Left ventricle myocardium superior (tissue), 1 donor: ENCODE measurements around the gene FAM117A. TPM values are rescaled to one million over a fixed set of nuclear protein-coding genes. Genes with fewer than 3 reads are reported as not detected.
A peak's percentile ranks its signal among the peaks of the same experiment; 100 is the strongest.

ENCODE experiments used
- ATAC-seq: fragments of 200-7000 bp; cut with Tn5 transposase; one replicate; pipeline ENCODE4 v1.9.1; 2020; ENCODE audit warnings: mild to moderate bottlenecking, moderate library complexity
- DNase-seq: peaks from one replicate; pipeline ENCODE4 v3.0.0-alpha.2; 2020
- intact Hi-C: fragments of 100-400 bp; cut with micrococcal nuclease; formaldehyde crosslinking; loops from one replicate; pipeline ENCODE4 v1.11.0; 2022
- long read RNA-seq: library from polyadenylated mRNA; unstranded; transcript quantifications from one replicate; pipeline ENCODE4 v2.0.0, GENCODE V29; 2021
- total RNA-seq: library from RNA; stranded (reverse); fragmentation: NEBNext Ultra II Directional; extraction: Animal tissue kit (Norgen Biotek cat#: 25700); gene quantifications from one replicate; pipeline ENCODE4 v1.2.1, GENCODE V29; 2021
- donor health status: DM: no; HTN: yes; CAD: no; lungs with severe emphysema.

FAM117A gene
- 11.2 TPM for total RNA-seq
- long read RNA-seq, partial matches to known transcripts: 2 of 6 reads
- long read RNA-seq, other reads (novel, unspliced or antisense): 0 of 6 reads

- ATAC-seq: peak; percentile 98
- peak; percentile 94 for DNase-seq
- intact Hi-C loops: no loop called here
These were observed at the start of gene FAM117A for GRCh38 chr17:49763735-49764558. TSS of gene FAM117A (minus strand) at chr17:49764131. CDS start at chr17:49764087, 44 bp downstream.

- ATAC-seq: no peak
- DNase-seq: no peak
- intact Hi-C loops: no loop called here
These were observed 45.1 kb upstream of the FAM117A start for GRCh38 chr17:49809056-49809455.

GRCh38 chr17:49798738-49799137 is 34.8 kb upstream of the FAM117A start:
- intact Hi-C loops: no loop called here
- no peak for DNase-seq
- no peak for ATAC-seq

GRCh38 chr17:49798182-49798581 is 34.3 kb upstream of the FAM117A start:
- intact Hi-C loops: no loop called here
- DNase-seq (no peak), ATAC-seq (peak; percentile 48)

GRCh38 chr17:49795372-49795771 is 31.4 kb upstream of the FAM117A start:
- DNase-seq (no peak), ATAC-seq (no peak)
- intact Hi-C loops: no loop called here

GRCh38 chr17:49793309-49793708 is 29.4 kb upstream of the FAM117A start:
- ATAC-seq (no peak), DNase-seq (no peak)
- intact Hi-C loops: no loop called here

GRCh38 chr17:49789243-49789578 is 25.3 kb upstream of the FAM117A start:
- no peak for DNase-seq
- no peak for ATAC-seq
- intact Hi-C loops: no loop called here

- ATAC-seq: peak; percentile 95
- intact Hi-C loops: no loop called here
These were observed 24.7 kb upstream of the FAM117A start, which contains the start of gene KAT7 for GRCh38 chr17:49788478-49789242. TSS of gene KAT7 (plus strand) at chr17:49788681. CDS start at chr17:49788835, 154 bp downstream.

GRCh38 chr17:49787884-49788477 is 24.1 kb upstream of the FAM117A start:
- intact Hi-C loops: no loop called here
- no peak for ATAC-seq
- DNase-seq: no peak

More at GRCh38 chr17:49788478-49789242, 24.7 kb upstream of the FAM117A start, which contains the start of gene KAT7:
- peak; percentile 99 for DNase-seq

- DNase-seq (no peak), ATAC-seq (no peak)
- intact Hi-C loops: loop anchor here (5.0 kb wide), 1 partner anchor 77 kb away; the partner anchor contains the start of gene SLC35B1
These were observed 20.7 kb upstream of the FAM117A start for GRCh38 chr17:49784636-49785035.

GRCh38 chr17:49783791-49784190 is 19.9 kb upstream of the FAM117A start:
- ATAC-seq: no peak
- no peak for DNase-seq
- intact Hi-C loops: loop anchor here (5.0 kb wide), 1 partner anchor 76 kb away; the partner anchor contains the start of gene SLC35B1

- peak; percentile 48 for ATAC-seq
- intact Hi-C loops: loop anchor here (5.0 kb wide), 1 partner anchor 76 kb away; the partner anchor contains the start of gene SLC35B1
- DNase-seq: peak; percentile 52
These were observed 19.3 kb upstream of the FAM117A start for GRCh38 chr17:49783071-49783715.

GRCh38 chr17:49779739-49780231 is 15.9 kb upstream of the FAM117A start:
- ATAC-seq (peak; percentile 59), DNase-seq (no peak)
- intact Hi-C loops: loop anchor here (5.0 kb wide), 1 partner anchor 72 kb away; the partner anchor contains the start of gene SLC35B1

- intact Hi-C loops: no loop called here
- ATAC-seq (no peak), DNase-seq (no peak)
These were observed 15.3 kb upstream of the FAM117A start for GRCh38 chr17:49779156-49779738.

GRCh38 chr17:49777563-49777962 is 13.6 kb upstream of the FAM117A start:
- ATAC-seq (no peak), DNase-seq (no peak)
- intact Hi-C loops: no loop called here

GRCh38 chr17:49776551-49777300 is 12.8 kb upstream of the FAM117A start:
- ATAC-seq (peak; percentile 37), DNase-seq (no peak)
- intact Hi-C loops: no loop called here

- ATAC-seq: peak; percentile 48
- DNase-seq: no peak
- intact Hi-C loops: no loop called here
These were observed 11.8 kb upstream of the FAM117A start for GRCh38 chr17:49775546-49776260.
